ENCODE measurements around the gene FAM117B. TPM values are rescaled to one million over a fixed set of nuclear protein-coding genes. Genes with fewer than 3 reads are reported as not detected.
"Not testable (repeated sequence)": the region's sequence is repeated elsewhere in the genome, so short reads cannot be mapped to it uniquely, and the experiment has no call there.

The FAM117B gene
- total RNA-seq, 2 donors from 2014 or later: 32.1 to 34.0 TPM

DNA sequence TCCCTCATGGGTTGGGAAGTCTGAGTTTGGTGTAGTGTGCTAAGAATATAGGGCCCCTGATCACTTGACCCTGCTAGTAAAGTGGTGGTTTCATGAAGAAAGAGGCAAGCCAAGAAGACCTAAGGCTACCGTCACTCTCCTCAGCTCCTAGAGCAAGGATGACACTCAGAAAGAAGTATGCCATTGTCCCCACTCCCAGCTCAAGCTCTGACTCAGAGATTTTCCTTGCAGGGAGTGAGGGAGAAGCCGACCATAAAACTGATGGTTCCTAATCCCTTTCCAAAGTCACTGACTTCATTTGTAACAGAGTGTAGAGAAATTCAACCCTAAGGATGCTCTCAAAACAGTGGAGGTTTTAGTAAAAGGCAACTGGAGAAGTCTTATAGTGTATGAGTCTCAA lies 155.9 kb downstream of the FAM117B start:
- TF ChIP-seq, protein P1, sequence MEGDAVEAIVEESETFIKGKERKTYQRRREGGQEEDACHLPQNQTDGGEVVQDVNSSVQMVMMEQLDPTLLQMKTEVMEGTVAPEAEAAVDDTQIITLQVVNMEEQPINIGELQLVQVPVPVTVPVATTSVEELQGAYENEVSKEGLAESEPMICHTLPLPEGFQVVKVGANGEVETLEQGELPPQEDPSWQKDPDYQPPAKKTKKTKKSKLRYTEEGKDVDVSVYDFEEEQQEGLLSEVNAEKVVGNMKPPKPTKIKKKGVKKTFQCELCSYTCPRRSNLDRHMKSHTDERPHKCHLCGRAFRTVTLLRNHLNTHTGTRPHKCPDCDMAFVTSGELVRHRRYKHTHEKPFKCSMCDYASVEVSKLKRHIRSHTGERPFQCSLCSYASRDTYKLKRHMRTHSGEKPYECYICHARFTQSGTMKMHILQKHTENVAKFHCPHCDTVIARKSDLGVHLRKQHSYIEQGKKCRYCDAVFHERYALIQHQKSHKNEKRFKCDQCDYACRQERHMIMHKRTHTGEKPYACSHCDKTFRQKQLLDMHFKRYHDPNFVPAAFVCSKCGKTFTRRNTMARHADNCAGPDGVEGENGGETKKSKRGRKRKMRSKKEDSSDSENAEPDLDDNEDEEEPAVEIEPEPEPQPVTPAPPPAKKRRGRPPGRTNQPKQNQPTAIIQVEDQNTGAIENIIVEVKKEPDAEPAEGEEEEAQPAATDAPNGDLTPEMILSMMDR (conservative IDR thresholded peaks at IDR 0.05): no peak
- H3K36me3 ChIP-seq (ENCODE audit: control insufficient read depth, insufficient read depth, low read length): peaks cover 19% of the 10 kb centered on the region
- no peak for DNase-seq
- no peaks in the 10 kb centered on the region for H3K27me3 Mint-ChIP-seq (ENCODE audit: insufficient read depth)
- no peak overlapping the region for H3K9ac ChIP-seq (ENCODE audit: extremely low read depth, low read length, poor library complexity, severe bottlenecking)
- H3K27ac ChIP-seq (ENCODE audit: low read depth, low read length): no peak overlapping the region
- no peaks in the 10 kb centered on the region for H3K27me3 ChIP-seq (ENCODE audit: control insufficient read depth, insufficient read depth, low read length, poor library complexity, severe bottlenecking)
- H3K4me3 ChIP-seq (ENCODE audit: low read length): no peak overlapping the region
- H3K4me1 Mint-ChIP-seq: no peaks in the 10 kb centered on the region
- no peaks in the 10 kb centered on the region for H3K9me3 ChIP-seq (ENCODE audit: control insufficient read depth, low read length)
- no peaks in the 10 kb centered on the region for H3K9me3 Mint-ChIP-seq
- WGBS, 2 experiments (ENCODE audit: insufficient coverage in 1 of 2, insufficient read length in 1 of 2): 84 to 100% methylated on average over 1 to 2 of the region's 2 CpGs
- peaks cover 27% of the 10 kb centered on the region for H3K36me3 Mint-ChIP-seq (ENCODE audit: low read depth)
- no peak overlapping the region for H3K4me3 Mint-ChIP-seq
- H3K27ac Mint-ChIP-seq: peak overlapping the region; percentile 44
- H3K4me1 ChIP-seq (ENCODE audit: control insufficient read depth, insufficient read depth, low read length): no peaks in the 10 kb centered on the region

DNA sequence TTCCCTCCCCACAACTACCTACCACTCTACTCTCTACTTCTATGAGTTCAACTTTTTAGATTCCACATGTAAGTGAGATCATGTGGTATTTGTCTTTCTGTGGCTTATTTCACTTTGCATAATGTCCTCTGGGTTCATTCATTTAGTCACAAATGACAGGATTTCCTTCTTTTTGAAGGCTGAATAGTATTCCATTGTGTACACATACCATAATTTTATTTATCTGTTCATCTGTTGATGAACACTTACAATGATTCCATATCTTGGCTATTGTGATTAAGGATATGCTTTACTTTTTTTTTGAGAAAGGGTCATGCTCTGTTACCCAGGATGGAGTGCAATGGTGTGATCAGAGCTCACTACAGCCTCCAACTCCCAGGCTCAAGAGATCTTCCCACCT lies 163.2 kb downstream of the FAM117B start:
- no peaks in the 10 kb centered on the region for H3K36me3 ChIP-seq (ENCODE audit: control insufficient read depth, insufficient read depth, low read length)
- peaks cover 11% of the 10 kb centered on the region for H3K9me3 Mint-ChIP-seq

GRCh38 chr2:202805911-202806310 lies 171.1 kb downstream of the FAM117B start:
- H3K36me3 ChIP-seq (ENCODE audit: control insufficient read depth, insufficient read depth, low read length); H3K4me3 Mint-ChIP-seq; H3K4me3 ChIP-seq (ENCODE audit: low read length); H3K4me1 ChIP-seq (ENCODE audit: control insufficient read depth, insufficient read depth, low read length); H3K27me3 ChIP-seq (ENCODE audit: control insufficient read depth, insufficient read depth, low read length, poor library complexity, severe bottlenecking); H3K9me3 ChIP-seq (ENCODE audit: control insufficient read depth, low read length); H3K27me3 Mint-ChIP-seq (ENCODE audit: insufficient read depth); H3K27ac ChIP-seq (ENCODE audit: low read depth, low read length); H3K27ac Mint-ChIP-seq; H3K9ac ChIP-seq (ENCODE audit: extremely low read depth, low read length, poor library complexity, severe bottlenecking): not testable (repeated sequence)
- Mint-ChIP-seq H3K36me3 (ENCODE audit: low read depth) (peaks cover 38% of the 10 kb centered on the region), H3K9me3 (peaks cover 25% of the 10 kb centered on the region), H3K4me1 (peaks cover 11% of the 10 kb centered on the region)
- WGBS, 2 experiments (ENCODE audit: insufficient coverage in 1 of 2, insufficient read length in 1 of 2): 79 to 80% methylated on average over 2 to 9 of the region's 9 CpGs
- peak; percentile 75 for DNase-seq

More for the DNA sequence above, 163.2 kb downstream of the FAM117B start:
- Mint-ChIP-seq H3K36me3 (ENCODE audit: low read depth) (peaks cover 25% of the 10 kb centered on the region), H3K27ac (no peak overlapping the region), H3K4me1 (peaks cover 5% of the 10 kb centered on the region), H3K27me3 (ENCODE audit: insufficient read depth) (no peaks in the 10 kb centered on the region), H3K4me3 (no peak overlapping the region)
- no peaks in the 10 kb centered on the region for H3K4me1 ChIP-seq (ENCODE audit: control insufficient read depth, insufficient read depth, low read length)
- DNase-seq: no peak
- H3K4me3 ChIP-seq (ENCODE audit: low read length): no peak overlapping the region
- TF ChIP-seq, protein P1 (conservative IDR thresholded peaks at IDR 0.05): no peak
- no peak overlapping the region for H3K27ac ChIP-seq (ENCODE audit: low read depth, low read length)
- H3K27me3 ChIP-seq (ENCODE audit: control insufficient read depth, insufficient read depth, low read length, poor library complexity, severe bottlenecking): no peaks in the 10 kb centered on the region
- H3K9ac ChIP-seq (ENCODE audit: extremely low read depth, low read length, poor library complexity, severe bottlenecking): no peak overlapping the region
- H3K9me3 ChIP-seq (ENCODE audit: control insufficient read depth, low read length): peaks cover 9% of the 10 kb centered on the region

DNA sequence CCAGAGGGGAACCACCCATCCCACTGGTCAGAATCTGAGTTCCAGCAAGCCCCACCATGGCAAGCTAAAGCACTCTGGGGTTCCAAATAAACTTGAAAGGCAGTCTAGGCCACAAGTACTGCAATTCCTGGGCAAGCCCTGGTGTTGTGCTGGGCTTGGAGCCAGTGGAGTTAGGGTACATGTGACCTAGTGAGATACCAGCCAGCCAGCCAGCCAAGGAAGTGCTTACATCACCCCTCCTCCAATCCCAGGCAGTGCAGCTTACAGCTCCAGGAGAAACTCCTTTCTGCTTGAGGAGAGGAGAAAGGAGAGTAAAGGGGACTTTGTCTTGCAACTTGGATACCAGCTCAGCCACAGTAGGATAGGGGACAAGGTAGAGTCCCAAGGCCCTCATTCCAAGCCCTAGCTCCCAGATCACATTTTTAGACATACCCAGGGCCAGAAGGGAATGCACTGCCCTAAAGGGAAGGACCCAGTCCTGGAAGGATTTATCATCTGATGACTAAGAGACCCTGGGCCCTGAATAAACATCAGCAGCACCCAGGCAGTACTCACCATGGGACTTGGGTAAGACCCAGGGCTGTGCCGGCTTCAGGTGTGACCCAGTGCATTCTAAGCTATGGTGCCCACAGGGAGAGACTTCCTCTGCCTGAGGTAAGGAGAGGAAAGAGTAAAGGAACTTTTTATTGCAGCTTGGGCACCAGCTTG lies 172.8 kb downstream of the FAM117B start:
- WGBS, 2 experiments (ENCODE audit: insufficient coverage in 1 of 2, insufficient read length in 1 of 2): 97 to 100% methylated on average over 1 of the region's 1 CpG
- not testable (repeated sequence) for H3K27me3 Mint-ChIP-seq (ENCODE audit: insufficient read depth); H3K4me3 Mint-ChIP-seq; H3K27ac Mint-ChIP-seq; H3K36me3 ChIP-seq (ENCODE audit: control insufficient read depth, insufficient read depth, low read length); H3K27me3 ChIP-seq (ENCODE audit: control insufficient read depth, insufficient read depth, low read length, poor library complexity, severe bottlenecking); H3K4me1 ChIP-seq (ENCODE audit: control insufficient read depth, insufficient read depth, low read length); H3K9ac ChIP-seq (ENCODE audit: extremely low read depth, low read length, poor library complexity, severe bottlenecking); DNase-seq; H3K4me3 ChIP-seq (ENCODE audit: low read length); H3K27ac ChIP-seq (ENCODE audit: low read depth, low read length); H3K4me1 Mint-ChIP-seq; H3K9me3 ChIP-seq (ENCODE audit: control insufficient read depth, low read length)
- Mint-ChIP-seq H3K36me3 (ENCODE audit: low read depth) (peaks cover 46% of the 10 kb centered on the region), H3K9me3 (peaks cover 36% of the 10 kb centered on the region)
